Measurements from ENCODE around the gene SCAMP4.

GRCh38 chr19:1863328-1863637 lies 41.9 kb upstream of the SCAMP4 start, which contains the start of gene KLF16:
- TF ChIP-seq, protein P1, sequence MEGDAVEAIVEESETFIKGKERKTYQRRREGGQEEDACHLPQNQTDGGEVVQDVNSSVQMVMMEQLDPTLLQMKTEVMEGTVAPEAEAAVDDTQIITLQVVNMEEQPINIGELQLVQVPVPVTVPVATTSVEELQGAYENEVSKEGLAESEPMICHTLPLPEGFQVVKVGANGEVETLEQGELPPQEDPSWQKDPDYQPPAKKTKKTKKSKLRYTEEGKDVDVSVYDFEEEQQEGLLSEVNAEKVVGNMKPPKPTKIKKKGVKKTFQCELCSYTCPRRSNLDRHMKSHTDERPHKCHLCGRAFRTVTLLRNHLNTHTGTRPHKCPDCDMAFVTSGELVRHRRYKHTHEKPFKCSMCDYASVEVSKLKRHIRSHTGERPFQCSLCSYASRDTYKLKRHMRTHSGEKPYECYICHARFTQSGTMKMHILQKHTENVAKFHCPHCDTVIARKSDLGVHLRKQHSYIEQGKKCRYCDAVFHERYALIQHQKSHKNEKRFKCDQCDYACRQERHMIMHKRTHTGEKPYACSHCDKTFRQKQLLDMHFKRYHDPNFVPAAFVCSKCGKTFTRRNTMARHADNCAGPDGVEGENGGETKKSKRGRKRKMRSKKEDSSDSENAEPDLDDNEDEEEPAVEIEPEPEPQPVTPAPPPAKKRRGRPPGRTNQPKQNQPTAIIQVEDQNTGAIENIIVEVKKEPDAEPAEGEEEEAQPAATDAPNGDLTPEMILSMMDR (IDR thresholded peaks at IDR 0.05; ENCODE audit: borderline replicate concordance, extremely low read depth, low read length, poor library complexity, severe bottlenecking): no peak
- no peak for TF ChIP-seq EZH2 (IDR thresholded peaks at IDR 0.05; ENCODE audit: borderline replicate concordance, low read depth, low read length, severe bottlenecking)

Data from DND-41 (cell line).